Measurements from ENCODE around the gene EDAR.

EDAR gene

DNA sequence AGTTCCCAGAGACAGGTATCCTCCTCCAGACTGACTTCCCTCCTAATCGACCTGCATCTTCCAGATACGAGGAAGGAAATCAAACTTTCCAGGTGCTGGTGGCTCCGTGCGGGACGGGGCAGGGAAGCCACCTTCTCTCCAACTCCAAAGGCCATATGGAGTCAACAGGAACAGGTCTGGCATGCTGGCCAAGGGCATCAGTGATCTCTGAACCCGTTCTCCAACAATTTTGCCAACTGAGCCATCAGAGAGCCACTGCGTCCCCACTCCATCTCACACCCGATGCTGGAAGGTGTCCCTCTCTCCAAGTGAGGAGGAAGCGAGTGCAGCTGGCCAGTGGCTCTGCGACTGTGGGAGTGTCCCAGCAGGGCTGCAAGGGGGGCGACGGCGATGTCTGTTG is 5.4 kb downstream of the EDAR start:
- Mint-ChIP-seq H3K36me3 (no peaks in the 10 kb centered on the region), H3K27ac (no peak overlapping the region), H3K9me3 (no peaks in the 10 kb centered on the region), H3K4me1 (no peaks in the 10 kb centered on the region), H3K27me3 (peaks cover 12% of the 10 kb centered on the region), H3K4me3 (no peak overlapping the region)
- ATAC-seq (ENCODE audit: low read depth) (no peak), DNase-seq (ENCODE audit: low spot score in 2 of 2) (no peak)

DNA sequence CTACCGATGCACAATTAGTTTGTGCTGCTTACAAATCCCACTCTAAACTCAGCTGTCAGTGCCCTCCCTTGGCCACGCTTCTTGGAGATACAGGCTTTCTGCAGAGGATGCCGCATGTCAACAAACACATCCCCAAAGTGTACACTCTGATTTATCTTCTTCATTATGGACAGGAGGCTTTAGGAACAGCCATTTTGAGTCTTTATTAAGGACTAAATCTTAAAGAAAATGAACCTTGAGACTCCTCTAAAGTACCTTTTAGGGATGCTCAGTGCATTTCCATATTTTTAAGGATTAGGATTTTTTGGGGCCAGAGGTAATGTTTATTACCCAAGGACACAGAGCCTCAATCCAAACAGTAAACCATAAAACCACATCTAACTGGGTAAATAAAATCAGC is 6.0 kb downstream of the EDAR start:
- Mint-ChIP-seq H3K27ac (no peak overlapping the region), H3K36me3 (no peaks in the 10 kb centered on the region), H3K27me3 (peaks cover 11% of the 10 kb centered on the region), H3K9me3 (no peaks in the 10 kb centered on the region), H3K4me1 (no peaks in the 10 kb centered on the region), H3K4me3 (no peak overlapping the region)
- DNase-seq (ENCODE audit: low spot score in 2 of 2) (no peak), ATAC-seq (ENCODE audit: low read depth) (no peak)

DNA sequence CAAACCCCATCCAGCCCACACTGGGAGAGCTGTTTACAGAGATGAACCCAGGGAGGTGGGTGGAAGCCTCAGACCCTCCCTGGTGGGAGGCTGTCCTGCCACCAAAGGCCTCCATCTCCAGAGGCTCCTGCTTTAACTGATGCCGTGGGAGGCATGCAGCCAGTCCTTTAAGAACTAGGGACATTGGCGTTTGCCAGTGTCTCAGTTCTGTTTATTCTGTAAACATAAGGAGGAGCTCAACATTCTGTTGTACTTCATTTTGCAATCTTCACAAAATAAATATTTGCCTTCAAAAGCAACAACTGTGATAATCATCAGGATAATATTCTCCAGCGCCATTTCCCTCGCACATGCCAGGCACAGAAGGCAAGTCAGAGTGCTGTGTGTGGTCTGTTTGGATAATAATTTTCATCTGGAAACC is 6.8 kb downstream of the EDAR start:
- no peak for ATAC-seq (ENCODE audit: low read depth)
- no peaks in the 10 kb centered on the region for H3K36me3 Mint-ChIP-seq
- H3K27me3 Mint-ChIP-seq, result peaks cover 11% of the 10 kb centered on the region
- no peaks in the 10 kb centered on the region for H3K4me1 Mint-ChIP-seq
- H3K9me3 Mint-ChIP-seq, result no peaks in the 10 kb centered on the region
- no peak for DNase-seq (ENCODE audit: low spot score in 2 of 2)
- no peak overlapping the region for H3K4me3 Mint-ChIP-seq
- H3K27ac Mint-ChIP-seq, result no peak overlapping the region

DNA sequence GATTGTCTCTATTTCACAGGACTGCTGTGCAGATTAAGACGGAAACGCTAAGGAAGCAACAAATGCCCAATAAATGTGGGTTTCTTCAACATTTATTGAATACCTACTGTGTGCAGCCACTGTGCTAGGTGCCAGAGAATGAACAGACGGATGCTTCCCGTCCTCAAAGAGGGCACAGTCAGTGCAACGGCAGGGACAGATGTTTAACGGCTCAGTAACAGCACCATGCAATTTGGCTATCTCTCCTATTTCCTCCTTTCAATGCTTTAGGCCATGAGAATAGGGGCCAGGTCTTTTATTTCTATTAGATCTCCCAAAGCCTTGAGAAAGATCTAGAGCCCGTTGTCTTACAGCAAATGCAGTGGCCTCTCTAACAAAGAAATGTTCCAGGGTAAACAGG is 7.2 kb downstream of the EDAR start:
- Mint-ChIP-seq H3K27me3 (peaks cover 11% of the 10 kb centered on the region), H3K4me3 (no peak overlapping the region), H3K27ac (no peak overlapping the region), H3K9me3 (no peaks in the 10 kb centered on the region), H3K36me3 (no peaks in the 10 kb centered on the region), H3K4me1 (no peaks in the 10 kb centered on the region)
- no peak for DNase-seq (ENCODE audit: low spot score in 2 of 2)
- no peak for ATAC-seq (ENCODE audit: low read depth)

DNA sequence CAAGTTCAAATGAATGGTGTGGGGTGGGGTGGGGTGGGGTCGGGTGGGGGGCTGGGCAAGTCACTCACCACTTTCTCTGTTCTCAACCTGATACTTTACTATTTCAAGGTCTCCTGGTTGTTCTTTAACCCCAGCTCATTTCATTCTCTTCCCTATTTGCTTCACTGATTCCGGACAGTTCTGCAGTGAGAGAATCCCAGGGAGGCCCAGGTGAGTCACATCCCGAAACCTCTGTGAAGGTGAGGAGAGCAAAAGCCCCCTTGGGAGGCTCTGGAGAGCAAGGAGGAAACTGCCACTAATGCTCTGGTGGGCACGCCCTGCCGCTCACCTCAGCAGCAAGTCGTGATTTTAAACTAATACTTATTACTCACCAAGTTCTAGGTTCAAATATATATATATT is 8.9 kb downstream of the EDAR start:
- no peak overlapping the region for H3K27ac Mint-ChIP-seq
- no peaks in the 10 kb centered on the region for H3K36me3 Mint-ChIP-seq
- DNase-seq (ENCODE audit: low spot score in 2 of 2) (no peak), ATAC-seq (ENCODE audit: low read depth) (no peak)
- H3K4me1 Mint-ChIP-seq, result no peaks in the 10 kb centered on the region
- H3K9me3 Mint-ChIP-seq, result no peaks in the 10 kb centered on the region
- peaks cover 11% of the 10 kb centered on the region for H3K27me3 Mint-ChIP-seq
- no peak overlapping the region for H3K4me3 Mint-ChIP-seq

DNA sequence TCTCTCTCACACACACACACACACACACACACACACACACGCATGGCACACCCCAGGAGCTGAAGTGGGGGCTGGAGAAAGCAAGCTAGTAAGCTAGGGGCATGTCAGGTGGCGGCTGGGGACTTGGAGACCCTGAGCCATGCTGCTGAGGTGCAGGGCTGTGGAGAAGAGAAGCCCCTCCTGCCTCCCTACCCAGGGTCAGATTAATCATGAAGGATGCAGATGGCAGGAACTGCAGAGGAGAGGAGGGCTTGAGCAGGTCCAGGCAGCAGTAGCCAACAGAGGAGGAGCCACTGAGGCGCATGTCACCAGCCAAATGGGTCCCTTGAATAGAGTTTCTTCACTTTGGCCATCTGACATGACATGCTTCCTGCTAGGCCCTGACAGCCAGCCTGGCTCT is 9.6 kb downstream of the EDAR start:
- Mint-ChIP-seq H3K4me1 (peaks cover 2% of the 10 kb centered on the region), H3K9me3 (no peaks in the 10 kb centered on the region), H3K4me3 (no peak overlapping the region), H3K36me3 (no peaks in the 10 kb centered on the region), H3K27me3 (peaks cover 9% of the 10 kb centered on the region), H3K27ac (no peak overlapping the region)
- ATAC-seq (ENCODE audit: low read depth) (no peak), DNase-seq (ENCODE audit: low spot score in 2 of 2) (no peak)

DNA sequence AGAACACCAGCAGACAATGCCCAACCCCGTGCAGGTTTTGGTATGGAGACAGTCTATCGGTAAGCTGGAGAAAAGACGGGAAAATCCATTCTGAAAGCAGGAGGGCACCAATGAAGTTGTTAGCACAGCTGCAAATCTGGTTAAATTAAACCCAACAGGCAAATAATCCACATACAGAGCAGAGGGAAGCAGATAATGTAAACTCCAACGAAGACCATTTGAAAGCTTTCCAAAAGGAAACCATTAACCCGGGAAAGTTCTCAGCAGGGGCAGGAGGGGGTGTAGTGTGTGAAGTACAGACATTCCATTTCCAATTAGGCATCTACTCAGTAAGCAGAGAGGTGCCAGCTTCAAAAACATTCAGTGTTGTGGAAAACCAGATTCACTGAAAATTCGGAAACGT is 10.3 kb downstream of the EDAR start:
- no peaks in the 10 kb centered on the region for H3K36me3 Mint-ChIP-seq
- peaks cover 2% of the 10 kb centered on the region for H3K4me1 Mint-ChIP-seq
- H3K27me3 Mint-ChIP-seq, result peaks cover 7% of the 10 kb centered on the region
- DNase-seq (ENCODE audit: low spot score in 2 of 2) (no peak), ATAC-seq (ENCODE audit: low read depth) (no peak)
- no peaks in the 10 kb centered on the region for H3K9me3 Mint-ChIP-seq
- H3K27ac Mint-ChIP-seq, result no peak overlapping the region
- H3K4me3 Mint-ChIP-seq, result no peak overlapping the region

DNA sequence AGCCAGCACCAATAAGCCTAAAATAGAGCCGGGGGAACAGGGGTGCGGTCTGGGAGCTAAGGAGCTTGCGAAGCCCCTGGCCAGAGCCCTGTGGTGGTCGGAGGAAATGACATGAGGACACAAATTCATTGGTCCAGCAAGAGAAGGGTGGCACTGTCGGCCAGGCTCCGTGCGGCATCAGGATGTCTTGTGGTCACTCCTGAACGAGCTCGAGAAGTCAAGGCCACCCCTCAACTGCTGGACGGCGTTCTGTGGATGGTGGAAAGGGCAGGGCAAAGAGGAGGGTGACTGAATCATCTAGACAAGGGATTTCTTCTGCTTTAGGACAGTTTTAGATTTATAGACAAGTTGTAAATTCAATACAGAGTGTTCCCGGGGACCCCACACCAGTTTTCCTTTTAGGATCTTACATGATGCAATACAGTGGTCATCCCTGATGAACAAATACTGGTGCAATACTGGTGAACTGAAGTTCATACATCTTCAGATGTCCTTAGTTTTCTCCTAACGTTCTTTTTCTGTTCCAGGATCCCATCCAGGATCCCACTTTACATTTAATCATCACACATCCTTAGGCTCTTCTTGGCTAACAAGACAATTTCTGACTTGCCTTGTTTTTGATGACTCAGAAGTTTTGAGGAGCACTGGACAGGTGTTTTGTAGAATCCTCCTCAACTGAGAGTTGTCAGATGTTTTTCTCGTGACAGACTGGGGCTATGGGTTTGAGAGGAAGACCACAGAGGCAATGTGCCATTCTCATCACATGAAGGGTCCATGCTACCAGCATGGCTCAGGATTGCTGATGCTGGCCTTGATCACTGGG is 13.2 kb downstream of the EDAR start:
- no peak for DNase-seq (ENCODE audit: low spot score in 2 of 2)
- Mint-ChIP-seq H3K36me3 (no peaks in the 10 kb centered on the region), H3K27ac (no peak overlapping the region), H3K4me1 (peaks cover 2% of the 10 kb centered on the region), H3K27me3 (peaks cover 4% of the 10 kb centered on the region), H3K4me3 (no peak overlapping the region), H3K9me3 (no peaks in the 10 kb centered on the region)
- no peak for ATAC-seq (ENCODE audit: low read depth)

DNA sequence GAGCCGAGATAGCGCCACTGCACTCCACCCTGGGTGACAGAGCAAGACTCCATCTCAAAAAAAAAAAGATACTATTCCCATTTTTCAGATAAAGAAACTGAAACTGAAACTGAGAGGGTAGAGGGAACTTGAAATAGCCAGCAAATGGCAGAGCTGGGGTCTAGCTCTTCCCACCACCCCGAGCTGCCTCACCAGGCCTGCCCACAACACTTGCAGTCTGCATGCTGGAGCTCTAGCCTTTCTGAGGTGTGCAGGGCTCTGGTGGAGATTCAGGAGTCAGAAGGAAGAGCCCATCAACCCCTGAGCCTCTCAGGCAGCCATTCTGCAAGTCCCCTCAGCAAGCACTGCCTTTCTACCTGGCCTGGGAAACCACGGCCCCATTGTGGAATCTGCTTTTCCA is 14.3 kb downstream of the EDAR start:
- H3K27ac Mint-ChIP-seq, result no peak overlapping the region
- no peaks in the 10 kb centered on the region for H3K9me3 Mint-ChIP-seq
- no peak overlapping the region for H3K4me3 Mint-ChIP-seq
- peaks cover 2% of the 10 kb centered on the region for H3K4me1 Mint-ChIP-seq
- peaks cover 4% of the 10 kb centered on the region for H3K27me3 Mint-ChIP-seq
- H3K36me3 Mint-ChIP-seq, result no peaks in the 10 kb centered on the region
- no peak for DNase-seq (ENCODE audit: low spot score in 2 of 2)
- no peak for ATAC-seq (ENCODE audit: low read depth)

DNA sequence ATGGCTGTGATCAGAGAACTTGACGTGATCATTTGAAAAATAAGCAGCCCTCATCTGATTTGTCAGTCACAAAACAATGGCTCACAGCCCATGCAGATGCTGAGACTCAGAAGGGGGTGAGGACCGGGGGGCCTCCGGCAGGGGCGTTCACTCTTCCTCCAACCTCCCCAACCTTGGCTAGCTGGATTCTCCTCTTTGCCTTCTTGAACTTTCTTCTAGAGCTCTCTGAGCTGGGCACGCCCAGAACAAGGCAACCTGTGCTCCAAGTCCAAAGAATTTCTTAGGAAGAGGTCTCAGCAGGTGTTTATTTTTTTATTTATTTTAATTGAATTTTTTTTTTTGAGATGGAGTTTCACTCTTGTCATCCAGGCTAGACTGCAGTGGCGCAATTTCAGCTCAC is 16.4 kb downstream of the EDAR start:
- peaks cover 2% of the 10 kb centered on the region for H3K4me1 Mint-ChIP-seq
- no peak overlapping the region for H3K27ac Mint-ChIP-seq
- H3K4me3 Mint-ChIP-seq, result no peak overlapping the region
- no peak for ATAC-seq (ENCODE audit: low read depth)
- no peak for DNase-seq (ENCODE audit: low spot score in 2 of 2)
- no peaks in the 10 kb centered on the region for H3K9me3 Mint-ChIP-seq
- H3K36me3 Mint-ChIP-seq, result no peaks in the 10 kb centered on the region
- peaks cover 7% of the 10 kb centered on the region for H3K27me3 Mint-ChIP-seq

DNA sequence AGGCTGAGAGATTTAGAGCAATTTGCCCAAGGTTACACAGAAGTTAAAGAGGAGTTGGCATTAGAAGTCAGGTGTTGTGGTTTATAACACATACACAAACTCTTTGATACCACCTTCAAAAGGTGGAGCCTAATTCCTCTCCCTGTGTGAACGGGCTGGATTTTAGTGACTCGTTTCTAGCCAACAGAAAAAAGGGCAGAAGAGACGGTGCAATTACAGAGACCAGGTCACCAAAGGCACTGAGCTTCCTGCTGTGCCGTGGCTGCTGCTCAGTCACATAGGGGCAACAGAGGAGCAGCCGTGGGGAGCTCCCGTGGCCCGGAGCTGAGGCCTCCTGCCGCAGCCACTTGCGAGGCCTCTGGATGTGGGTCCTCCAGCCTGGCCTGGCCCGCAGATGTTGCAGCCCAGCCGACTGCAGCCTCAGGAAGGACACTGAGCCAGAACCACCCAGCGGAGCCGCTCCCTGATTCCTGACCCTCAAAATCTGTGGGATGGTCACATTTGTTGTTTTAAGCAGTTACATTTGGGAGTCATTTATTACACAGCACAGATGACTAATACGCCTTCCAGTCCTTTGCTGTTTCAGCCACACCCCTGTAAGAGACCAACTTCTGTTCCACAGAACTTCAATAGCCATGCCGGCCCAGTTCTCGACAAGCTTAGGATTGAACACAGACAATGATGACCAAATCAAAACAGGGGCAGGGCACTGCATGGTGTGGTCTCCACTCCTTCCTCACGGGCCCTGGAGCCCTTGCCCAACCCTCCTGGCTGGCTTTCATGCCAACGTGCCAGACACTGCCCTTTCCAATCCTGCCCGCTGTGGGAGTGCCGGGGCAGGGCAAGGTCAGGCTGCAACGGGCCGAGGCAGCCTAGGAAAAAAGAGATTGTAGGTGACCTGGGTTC is 17.1 kb downstream of the EDAR start:
- ATAC-seq (ENCODE audit: low read depth) (no peak), DNase-seq (ENCODE audit: low spot score in 2 of 2) (no peak)
- Mint-ChIP-seq H3K36me3 (no peaks in the 10 kb centered on the region), H3K27ac (no peak overlapping the region), H3K27me3 (peaks cover 7% of the 10 kb centered on the region), H3K9me3 (no peaks in the 10 kb centered on the region), H3K4me1 (peaks cover 2% of the 10 kb centered on the region), H3K4me3 (no peak overlapping the region)

DNA sequence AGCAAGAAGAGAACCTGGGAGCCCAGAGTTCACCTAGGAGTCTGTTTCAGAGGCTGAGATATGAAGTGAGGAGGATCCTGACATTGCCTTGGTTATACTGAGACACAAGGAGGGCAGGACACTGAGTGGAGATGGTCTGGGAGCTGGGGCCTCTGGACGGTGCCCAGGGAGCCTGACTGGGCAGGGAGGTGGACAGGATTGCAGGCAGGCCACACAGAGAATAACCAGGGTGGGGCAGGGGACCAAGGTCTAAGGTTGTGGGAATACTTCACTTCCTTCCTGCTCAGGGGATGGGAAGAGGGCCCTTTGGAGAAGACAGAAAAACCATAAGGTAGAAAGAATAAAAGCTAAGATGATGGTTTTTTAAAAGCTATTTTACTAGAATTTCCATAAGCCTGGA is 18.7 kb downstream of the EDAR start:
- Mint-ChIP-seq H3K27ac (no peak overlapping the region), H3K4me1 (peaks cover 2% of the 10 kb centered on the region), H3K36me3 (no peaks in the 10 kb centered on the region), H3K27me3 (peaks cover 9% of the 10 kb centered on the region), H3K4me3 (no peak overlapping the region), H3K9me3 (no peaks in the 10 kb centered on the region)
- ATAC-seq (ENCODE audit: low read depth) (no peak), DNase-seq (ENCODE audit: low spot score in 2 of 2) (no peak)

DNA sequence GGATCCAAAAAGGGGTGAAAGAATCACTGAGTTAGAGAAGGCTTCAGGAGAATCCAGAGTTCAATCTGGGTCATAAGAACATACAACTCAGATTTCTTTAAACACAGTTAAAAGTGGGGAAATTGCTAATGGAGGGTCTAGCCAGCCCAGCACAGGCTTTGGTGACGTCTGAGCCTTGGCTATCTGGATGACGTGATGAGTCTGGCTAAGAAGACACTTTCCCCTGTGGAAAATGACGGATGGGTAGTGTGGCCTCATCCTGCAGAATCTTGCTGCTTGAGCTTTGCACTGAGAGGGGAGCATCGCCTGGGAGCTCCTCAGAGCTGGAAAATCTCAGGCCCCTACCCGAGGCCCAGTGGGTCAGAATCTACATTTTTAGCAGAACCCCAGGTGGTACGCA is 19.2 kb downstream of the EDAR start:
- Mint-ChIP-seq H3K36me3 (no peaks in the 10 kb centered on the region), H3K4me1 (peaks cover under 1% of the 10 kb centered on the region), H3K4me3 (no peak overlapping the region), H3K27ac (no peak overlapping the region), H3K27me3 (peaks cover 6% of the 10 kb centered on the region), H3K9me3 (no peaks in the 10 kb centered on the region)
- DNase-seq (ENCODE audit: low spot score in 2 of 2), result no peak
- ATAC-seq (ENCODE audit: low read depth), result no peak

DNA sequence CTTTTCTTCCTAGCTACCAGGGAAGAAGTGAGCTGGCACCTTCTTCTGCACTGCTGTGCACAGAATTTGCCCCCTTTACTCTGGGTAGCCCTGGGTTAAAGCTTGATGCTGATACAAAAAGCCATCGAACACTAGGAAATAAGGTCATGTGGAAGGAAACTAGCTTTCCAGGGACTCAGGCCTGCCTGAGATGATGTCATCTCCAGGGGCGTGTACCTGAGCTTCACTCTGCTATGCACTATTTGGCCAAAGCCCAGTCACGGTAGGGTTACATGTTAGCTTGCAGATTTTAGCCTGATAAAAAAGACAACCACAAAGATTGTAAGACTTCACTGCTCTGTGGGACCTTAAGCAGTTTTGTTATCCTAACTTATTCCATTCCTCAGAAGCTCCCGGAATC is 20.4 kb downstream of the EDAR start:
- H3K27ac Mint-ChIP-seq, result no peak overlapping the region
- ATAC-seq (ENCODE audit: low read depth) (no peak), DNase-seq (ENCODE audit: low spot score in 2 of 2) (no peak)
- no peaks in the 10 kb centered on the region for H3K36me3 Mint-ChIP-seq
- no peak overlapping the region for H3K4me3 Mint-ChIP-seq
- no peaks in the 10 kb centered on the region for H3K4me1 Mint-ChIP-seq
- H3K27me3 Mint-ChIP-seq, result peaks cover 6% of the 10 kb centered on the region
- H3K9me3 Mint-ChIP-seq, result no peaks in the 10 kb centered on the region
